Measurements from ENCODE around the gene MAN2B2.

MAN2B2 gene

DNA sequence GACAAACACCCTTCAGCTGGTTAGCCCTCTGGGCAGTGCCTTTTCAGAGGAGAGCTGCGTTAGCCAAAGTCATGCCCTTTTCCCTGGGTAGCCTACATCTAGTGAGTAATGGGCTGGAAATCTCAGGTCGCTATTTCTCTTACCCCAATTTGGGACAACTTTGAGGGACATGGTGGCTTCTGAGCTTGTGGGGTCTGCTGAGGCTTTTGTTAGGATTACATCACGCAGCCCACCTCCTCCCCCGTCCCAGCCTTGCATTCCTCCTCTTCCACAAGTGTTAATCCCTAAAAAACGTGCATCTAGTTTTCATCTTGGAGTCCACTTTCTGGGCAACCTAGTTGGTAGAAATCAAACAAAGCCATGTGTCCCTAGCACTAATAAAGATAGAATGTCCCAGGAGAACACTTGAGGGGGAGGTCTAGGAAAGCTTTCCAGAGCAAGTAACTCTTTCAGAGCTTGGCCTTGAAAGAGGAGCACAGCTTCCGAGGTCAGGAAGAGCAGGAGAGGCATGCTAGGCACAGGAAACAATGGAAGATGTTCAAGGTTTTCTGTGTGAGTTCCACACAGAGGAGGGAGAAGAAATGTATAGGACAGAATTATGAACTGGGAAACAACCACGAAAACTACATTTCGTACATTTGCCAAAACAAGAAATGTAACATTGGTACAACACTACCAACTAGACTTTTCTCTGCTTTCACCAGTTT, 68.3 kb downstream of the MAN2B2 start:
- Histone ChIP-seq H3K4me2 (ENCODE audit: low read length) (no peak overlapping the region), H3K27ac (ENCODE audit: low read length) (no peak overlapping the region)

DNA sequence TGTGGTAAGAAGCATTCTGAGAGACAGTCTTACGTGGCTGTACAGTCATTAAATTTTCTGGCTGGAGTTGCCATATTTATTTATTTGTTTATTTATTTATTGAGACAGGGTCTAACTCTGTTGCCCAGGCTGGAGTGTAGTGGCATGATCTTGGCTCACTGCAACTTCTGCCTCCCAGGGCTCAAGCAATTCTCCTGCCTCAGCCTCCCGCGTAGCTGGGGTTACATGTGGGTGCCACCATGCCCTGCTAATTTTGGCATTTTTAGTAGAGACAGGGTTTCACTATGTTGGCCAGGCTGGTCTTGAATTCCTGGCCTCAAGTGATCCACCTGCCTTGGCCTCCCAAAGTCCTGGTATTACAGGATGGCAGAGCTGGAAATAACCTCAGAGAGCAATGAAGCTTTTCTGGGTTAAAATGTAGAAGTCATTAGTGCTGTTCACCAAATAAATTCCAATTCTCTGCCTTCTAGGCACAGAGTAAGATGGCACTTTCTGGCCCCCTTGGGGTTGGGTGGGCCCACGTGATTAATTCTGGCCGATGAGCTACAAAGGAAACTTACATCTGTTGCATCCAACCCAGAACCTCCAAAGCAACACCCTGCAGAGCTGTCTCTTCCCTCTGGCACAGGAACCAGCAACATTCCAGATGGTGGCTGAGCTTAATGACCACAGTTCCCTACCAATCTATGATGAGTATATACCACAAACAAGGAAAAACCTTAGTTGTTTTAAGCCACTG, 70.0 kb downstream of the MAN2B2 start:
- Histone ChIP-seq H3K79me2 (ENCODE audit: low read length) (peaks cover 35% of the 10 kb centered on the region), H3K27me3 (ENCODE audit: low read depth, low read length) (no peaks in the 10 kb centered on the region), H3K9me3 (ENCODE audit: insufficient read depth, low read length) (no peaks in the 10 kb centered on the region), H3K36me3 (replicated peaks; ENCODE audit: low read depth, low read length) (peaks cover 29% of the 10 kb centered on the region), H3K4me3 (ENCODE audit: low read length) (no peak overlapping the region), H3K4me1 (ENCODE audit: low read length) (peaks cover 9% of the 10 kb centered on the region), H3K9ac (ENCODE audit: low read length) (no peak overlapping the region), H2AFZ (ENCODE audit: low read depth, low read length) (no peak overlapping the region), H4K20me1 (ENCODE audit: insufficient read depth, low read length) (peaks cover 22% of the 10 kb centered on the region), H3K27ac (ENCODE audit: low read length) (no peak overlapping the region), H3K4me2 (ENCODE audit: low read length) (no peak overlapping the region)
- TF ChIP-seq, protein P1, sequence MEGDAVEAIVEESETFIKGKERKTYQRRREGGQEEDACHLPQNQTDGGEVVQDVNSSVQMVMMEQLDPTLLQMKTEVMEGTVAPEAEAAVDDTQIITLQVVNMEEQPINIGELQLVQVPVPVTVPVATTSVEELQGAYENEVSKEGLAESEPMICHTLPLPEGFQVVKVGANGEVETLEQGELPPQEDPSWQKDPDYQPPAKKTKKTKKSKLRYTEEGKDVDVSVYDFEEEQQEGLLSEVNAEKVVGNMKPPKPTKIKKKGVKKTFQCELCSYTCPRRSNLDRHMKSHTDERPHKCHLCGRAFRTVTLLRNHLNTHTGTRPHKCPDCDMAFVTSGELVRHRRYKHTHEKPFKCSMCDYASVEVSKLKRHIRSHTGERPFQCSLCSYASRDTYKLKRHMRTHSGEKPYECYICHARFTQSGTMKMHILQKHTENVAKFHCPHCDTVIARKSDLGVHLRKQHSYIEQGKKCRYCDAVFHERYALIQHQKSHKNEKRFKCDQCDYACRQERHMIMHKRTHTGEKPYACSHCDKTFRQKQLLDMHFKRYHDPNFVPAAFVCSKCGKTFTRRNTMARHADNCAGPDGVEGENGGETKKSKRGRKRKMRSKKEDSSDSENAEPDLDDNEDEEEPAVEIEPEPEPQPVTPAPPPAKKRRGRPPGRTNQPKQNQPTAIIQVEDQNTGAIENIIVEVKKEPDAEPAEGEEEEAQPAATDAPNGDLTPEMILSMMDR (IDR thresholded peaks at IDR 0.05; ENCODE audit: low read depth, low read length), result no peak
- TF ChIP-seq EZH2phosphoT487 (IDR thresholded peaks at IDR 0.05; ENCODE audit: low read depth), result no peak

More for the DNA sequence above, 68.3 kb downstream of the MAN2B2 start:
- peaks cover 22% of the 10 kb centered on the region for H4K20me1 ChIP-seq (ENCODE audit: insufficient read depth, low read length)
- H2AFZ ChIP-seq (ENCODE audit: low read depth, low read length), result no peak overlapping the region
- peaks cover 9% of the 10 kb centered on the region for H3K4me1 ChIP-seq (ENCODE audit: low read length)
- H3K9ac ChIP-seq (ENCODE audit: low read length), result no peak overlapping the region
- no peaks in the 10 kb centered on the region for H3K9me3 ChIP-seq (ENCODE audit: insufficient read depth, low read length)
- H3K4me3 ChIP-seq (ENCODE audit: low read length), result no peak overlapping the region
- peaks cover 35% of the 10 kb centered on the region for H3K79me2 ChIP-seq (ENCODE audit: low read length)
- no peak for TF ChIP-seq EZH2phosphoT487 (IDR thresholded peaks at IDR 0.05; ENCODE audit: low read depth)
- TF ChIP-seq, protein P1 (IDR thresholded peaks at IDR 0.05; ENCODE audit: low read depth, low read length), result no peak
- no peaks in the 10 kb centered on the region for H3K27me3 ChIP-seq (ENCODE audit: low read depth, low read length)
- H3K36me3 ChIP-seq (replicated peaks; ENCODE audit: low read depth, low read length), result peaks cover 29% of the 10 kb centered on the region

DNA sequence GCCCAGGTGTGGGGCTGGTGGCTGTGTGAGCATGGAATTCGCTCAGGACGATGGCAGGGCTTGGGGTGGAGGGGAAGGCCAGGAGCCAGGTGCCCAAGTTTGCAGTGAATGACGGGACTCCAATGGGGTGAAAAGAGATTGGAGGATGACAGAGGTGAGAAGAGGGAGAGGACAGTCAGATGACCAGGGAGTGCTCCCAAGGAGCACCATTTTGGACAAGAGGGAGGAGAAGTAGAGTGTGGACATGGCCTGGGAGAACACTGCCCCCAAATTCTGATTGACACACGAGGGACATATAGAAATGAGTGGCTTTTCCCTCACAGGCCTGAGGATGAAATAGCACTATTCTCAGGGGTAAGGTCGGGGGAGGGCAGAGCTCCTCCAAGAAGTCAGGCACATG, 72.2 kb downstream of the MAN2B2 start:
- no peak overlapping the region for H3K27ac ChIP-seq (ENCODE audit: low read length)
- H3K4me3 ChIP-seq (ENCODE audit: low read length), result no peak overlapping the region
- H3K9me3 ChIP-seq (ENCODE audit: insufficient read depth, low read length), result no peaks in the 10 kb centered on the region
- no peaks in the 10 kb centered on the region for H3K27me3 ChIP-seq (ENCODE audit: low read depth, low read length)
- H3K79me2 ChIP-seq (ENCODE audit: low read length), result peaks cover 18% of the 10 kb centered on the region
- no peak overlapping the region for H2AFZ ChIP-seq (ENCODE audit: low read depth, low read length)
- TF ChIP-seq, protein P1 (IDR thresholded peaks at IDR 0.05; ENCODE audit: low read depth, low read length), result no peak
- TF ChIP-seq EZH2phosphoT487 (IDR thresholded peaks at IDR 0.05; ENCODE audit: low read depth), result no peak
- peaks cover 22% of the 10 kb centered on the region for H3K36me3 ChIP-seq (replicated peaks; ENCODE audit: low read depth, low read length)
- H3K4me2 ChIP-seq (ENCODE audit: low read length), result no peak overlapping the region
- H3K4me1 ChIP-seq (ENCODE audit: low read length), result peaks cover 4% of the 10 kb centered on the region
- peaks cover 12% of the 10 kb centered on the region for H4K20me1 ChIP-seq (ENCODE audit: insufficient read depth, low read length)
- no peak overlapping the region for H3K9ac ChIP-seq (ENCODE audit: low read length)

GRCh38 chr4:6647582-6648230, 72.7 kb downstream of the MAN2B2 start:
- H3K27me3 ChIP-seq (ENCODE audit: low read depth, low read length), result no peaks in the 10 kb centered on the region
- no peak overlapping the region for H3K27ac ChIP-seq (ENCODE audit: low read length)
- no peak overlapping the region for H3K4me3 ChIP-seq (ENCODE audit: low read length)
- no peak overlapping the region for H3K9ac ChIP-seq (ENCODE audit: low read length)
- H3K9me3 ChIP-seq (ENCODE audit: insufficient read depth, low read length), result no peaks in the 10 kb centered on the region
- TF ChIP-seq, protein P1 (IDR thresholded peaks at IDR 0.05; ENCODE audit: low read depth, low read length), result no peak
- TF ChIP-seq EZH2phosphoT487 (IDR thresholded peaks at IDR 0.05; ENCODE audit: low read depth), result no peak
- no peak overlapping the region for H3K4me2 ChIP-seq (ENCODE audit: low read length)
- H3K36me3 ChIP-seq (replicated peaks; ENCODE audit: low read depth, low read length), result peaks cover 17% of the 10 kb centered on the region
- H3K4me1 ChIP-seq (ENCODE audit: low read length), result no peaks in the 10 kb centered on the region
- H4K20me1 ChIP-seq (ENCODE audit: insufficient read depth, low read length), result peaks cover 7% of the 10 kb centered on the region
- H2AFZ ChIP-seq (ENCODE audit: low read depth, low read length), result no peak overlapping the region
- peaks cover 13% of the 10 kb centered on the region for H3K79me2 ChIP-seq (ENCODE audit: low read length)
